ENCODE measurements around the gene PIP4P1.

PIP4P1 gene

DNA sequence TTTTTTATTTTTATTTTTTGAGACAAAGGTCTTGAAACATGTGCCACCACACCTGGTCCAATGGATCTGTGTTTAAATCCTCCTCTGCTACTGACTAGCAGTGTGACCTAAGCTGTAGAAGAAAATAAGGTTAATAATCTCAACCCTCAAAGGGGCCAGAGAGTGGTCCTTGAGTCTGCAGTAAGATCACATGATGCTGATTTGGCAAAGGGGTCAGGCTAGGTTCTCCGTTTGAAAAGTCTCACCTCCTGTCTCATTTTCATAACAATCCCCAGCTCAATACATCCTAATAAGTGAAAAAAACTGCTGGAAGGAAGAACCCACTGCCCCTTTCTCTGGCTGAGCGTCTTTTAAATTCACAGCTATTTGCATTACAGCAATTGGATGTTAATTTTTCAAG is 40.0 kb downstream of the PIP4P1 start:
- H3K36me3 ChIP-seq (ENCODE audit: control insufficient read depth in 2 of 2, insufficient read depth in 2 of 2, low read length in 2 of 2) = no peaks in the 10 kb centered on the region
- no peak overlapping the region for H3K4me3 ChIP-seq (ENCODE audit: low read length in 2 of 2)
- no peak overlapping the region for H3K9ac ChIP-seq (ENCODE audit: low read depth in 1 of 2, low read length in 2 of 2)
- peaks cover 20 to 37% of the 10 kb centered on the region in 2 donors for H3K4me1 ChIP-seq (ENCODE audit: control insufficient read depth in 2 of 2, insufficient read depth in 2 of 2, low read length in 2 of 2)
- H3K9me3 ChIP-seq (ENCODE audit: control insufficient read depth in 2 of 2, low read length in 2 of 2) = no peaks in the 10 kb centered on the region
- no peaks in the 10 kb centered on the region for H3K27me3 ChIP-seq (ENCODE audit: control insufficient read depth in 2 of 2, insufficient read depth in 2 of 2, low read length in 2 of 2)
- no peak overlapping the region for H3K27ac ChIP-seq (ENCODE audit: low read depth in 2 of 2, low read length in 2 of 2)

- no peaks in the 10 kb centered on the region for H3K27me3 ChIP-seq (ENCODE audit: control insufficient read depth in 2 of 2, insufficient read depth in 2 of 2, low read length in 2 of 2)
- peaks cover 29 to 54% of the 10 kb centered on the region in 2 donors for H3K4me1 ChIP-seq (ENCODE audit: control insufficient read depth in 2 of 2, insufficient read depth in 2 of 2, low read length in 2 of 2)
These were observed 41.8 kb downstream of the PIP4P1 start for GRCh38 chr14:20419419-20419818.

GRCh38 chr14:20418501-20418909 is 42.7 kb downstream of the PIP4P1 start:
- H3K9ac ChIP-seq (ENCODE audit: low read depth in 1 of 2, low read length in 2 of 2) = peak overlapping the region in 1 of 2 donors; percentile 64
- no peaks in the 10 kb centered on the region for H3K9me3 ChIP-seq (ENCODE audit: control insufficient read depth in 2 of 2, low read length in 2 of 2)
- H3K27ac ChIP-seq (ENCODE audit: low read depth in 2 of 2, low read length in 2 of 2) = peak overlapping the region; percentile 93 to 94

More at GRCh38 chr14:20419419-20419818, 41.8 kb downstream of the PIP4P1 start:
- peak overlapping the region; percentile 2 to 64 for H3K9ac ChIP-seq (ENCODE audit: low read depth in 1 of 2, low read length in 2 of 2)
- H3K36me3 ChIP-seq (ENCODE audit: control insufficient read depth in 2 of 2, insufficient read depth in 2 of 2, low read length in 2 of 2) = no peaks in the 10 kb centered on the region
- H3K9me3 ChIP-seq (ENCODE audit: control insufficient read depth in 2 of 2, low read length in 2 of 2) = no peaks in the 10 kb centered on the region
- H3K27ac ChIP-seq (ENCODE audit: low read depth in 2 of 2, low read length in 2 of 2) = peak overlapping the region; percentile 87 to 94
- no peak overlapping the region for H3K4me3 ChIP-seq (ENCODE audit: low read length in 2 of 2)

GRCh38 chr14:20417250-20418186 is 43.7 kb downstream of the PIP4P1 start:
- H3K9me3 ChIP-seq (ENCODE audit: control insufficient read depth in 2 of 2, low read length in 2 of 2) = no peaks in the 10 kb centered on the region
- peaks cover 36 to 60% of the 10 kb centered on the region in 2 donors for H3K4me1 ChIP-seq (ENCODE audit: control insufficient read depth in 2 of 2, insufficient read depth in 2 of 2, low read length in 2 of 2)
- H3K9ac ChIP-seq (ENCODE audit: low read depth in 1 of 2, low read length in 2 of 2) = peak overlapping the region; percentile 25 to 44
- H3K27ac ChIP-seq (ENCODE audit: low read depth in 2 of 2, low read length in 2 of 2) = peak overlapping the region; percentile 93 to 94
- H3K4me3 ChIP-seq (ENCODE audit: low read length in 2 of 2) = peak overlapping the region in 1 of 2 donors; percentile 51
- no peaks in the 10 kb centered on the region for H3K36me3 ChIP-seq (ENCODE audit: control insufficient read depth in 2 of 2, insufficient read depth in 2 of 2, low read length in 2 of 2)
- no peaks in the 10 kb centered on the region for H3K27me3 ChIP-seq (ENCODE audit: control insufficient read depth in 2 of 2, insufficient read depth in 2 of 2, low read length in 2 of 2)

More at GRCh38 chr14:20418501-20418909, 42.7 kb downstream of the PIP4P1 start:
- Histone ChIP-seq H3K27me3 (ENCODE audit: control insufficient read depth in 2 of 2, insufficient read depth in 2 of 2, low read length in 2 of 2) (no peaks in the 10 kb centered on the region), H3K36me3 (ENCODE audit: control insufficient read depth in 2 of 2, insufficient read depth in 2 of 2, low read length in 2 of 2) (no peaks in the 10 kb centered on the region), H3K4me1 (ENCODE audit: control insufficient read depth in 2 of 2, insufficient read depth in 2 of 2, low read length in 2 of 2) (peaks cover 36 to 63% of the 10 kb centered on the region in 2 donors), H3K4me3 (ENCODE audit: low read length in 2 of 2) (peak overlapping the region; percentile 9 to 51)

DNA sequence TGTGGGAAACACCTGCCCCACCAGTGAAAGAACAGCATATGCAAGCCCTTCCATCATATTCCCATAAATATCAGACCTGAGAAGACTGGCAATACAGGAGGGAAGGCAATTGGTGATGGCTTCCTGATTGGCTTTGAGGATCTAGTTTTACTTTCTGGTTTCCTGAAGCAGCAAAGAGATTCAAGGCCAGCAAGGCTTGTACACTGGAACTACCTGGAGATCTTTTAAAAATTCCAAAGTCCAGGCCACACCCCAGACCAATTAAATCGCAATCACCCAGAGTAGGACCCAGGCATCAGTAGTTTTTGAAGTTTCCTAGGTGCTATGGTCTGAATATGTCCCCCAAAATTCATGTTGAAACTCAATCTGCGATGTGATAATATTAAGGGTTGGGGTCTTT is 45.0 kb downstream of the PIP4P1 start:
- H3K9me3 ChIP-seq (ENCODE audit: control insufficient read depth in 2 of 2, low read length in 2 of 2) = no peaks in the 10 kb centered on the region
- H3K27ac ChIP-seq (ENCODE audit: low read depth in 2 of 2, low read length in 2 of 2) = peak overlapping the region; percentile 93 to 94
- H3K9ac ChIP-seq (ENCODE audit: low read depth in 1 of 2, low read length in 2 of 2) = peak overlapping the region in 1 of 2 donors; percentile 59
- no peaks in the 10 kb centered on the region for H3K27me3 ChIP-seq (ENCODE audit: control insufficient read depth in 2 of 2, insufficient read depth in 2 of 2, low read length in 2 of 2)
- peak overlapping the region; percentile 23 to 36 for H3K4me3 ChIP-seq (ENCODE audit: low read length in 2 of 2)
- no peaks in the 10 kb centered on the region for H3K36me3 ChIP-seq (ENCODE audit: control insufficient read depth in 2 of 2, insufficient read depth in 2 of 2, low read length in 2 of 2)
- H3K4me1 ChIP-seq (ENCODE audit: control insufficient read depth in 2 of 2, insufficient read depth in 2 of 2, low read length in 2 of 2) = peaks cover 36 to 65% of the 10 kb centered on the region in 2 donors

DNA sequence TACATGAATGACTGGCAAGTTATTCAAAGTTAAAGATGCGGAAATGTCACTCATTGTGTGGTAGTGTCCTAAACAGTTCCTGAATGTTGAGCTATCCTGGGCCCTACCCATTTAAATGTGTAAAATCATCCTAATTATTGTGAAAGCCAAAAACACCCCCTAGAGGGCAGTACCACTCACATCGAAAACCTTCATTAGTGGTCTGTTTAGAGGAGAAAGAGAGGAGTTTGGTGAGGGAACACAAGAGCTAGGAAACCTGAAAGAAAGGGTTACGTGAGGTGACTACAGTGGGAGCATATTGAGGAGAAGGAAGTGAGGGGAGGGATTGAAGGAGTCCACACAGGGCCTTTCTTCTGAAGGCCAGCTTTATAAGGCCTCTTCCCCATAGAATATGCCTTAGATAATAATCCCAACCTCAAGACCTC is 45.4 kb downstream of the PIP4P1 start:
- Histone ChIP-seq H3K4me3 (ENCODE audit: low read length in 2 of 2) (peak overlapping the region; percentile 14 to 36), H3K4me1 (ENCODE audit: control insufficient read depth in 2 of 2, insufficient read depth in 2 of 2, low read length in 2 of 2) (peaks cover 36 to 65% of the 10 kb centered on the region in 2 donors), H3K9me3 (ENCODE audit: control insufficient read depth in 2 of 2, low read length in 2 of 2) (no peaks in the 10 kb centered on the region), H3K36me3 (ENCODE audit: control insufficient read depth in 2 of 2, insufficient read depth in 2 of 2, low read length in 2 of 2) (no peaks in the 10 kb centered on the region), H3K9ac (ENCODE audit: low read depth in 1 of 2, low read length in 2 of 2) (peak overlapping the region; percentile 9 to 59), H3K27ac (ENCODE audit: low read depth in 2 of 2, low read length in 2 of 2) (peak overlapping the region; percentile 93 to 94), H3K27me3 (ENCODE audit: control insufficient read depth in 2 of 2, insufficient read depth in 2 of 2, low read length in 2 of 2) (no peaks in the 10 kb centered on the region)

GRCh38 chr14:20413744-20414082 is 47.5 kb downstream of the PIP4P1 start:
- no peaks in the 10 kb centered on the region for H3K9me3 ChIP-seq (ENCODE audit: control insufficient read depth in 2 of 2, low read length in 2 of 2)
- H3K4me3 ChIP-seq (ENCODE audit: low read length in 2 of 2) = peak overlapping the region; percentile 90 to 98
- peak overlapping the region; percentile 99 to 100 for H3K27ac ChIP-seq (ENCODE audit: low read depth in 2 of 2, low read length in 2 of 2)
- no peaks in the 10 kb centered on the region for H3K27me3 ChIP-seq (ENCODE audit: control insufficient read depth in 2 of 2, insufficient read depth in 2 of 2, low read length in 2 of 2)
- H3K36me3 ChIP-seq (ENCODE audit: control insufficient read depth in 2 of 2, insufficient read depth in 2 of 2, low read length in 2 of 2) = no peaks in the 10 kb centered on the region
- H3K9ac ChIP-seq (ENCODE audit: low read depth in 1 of 2, low read length in 2 of 2) = peak overlapping the region; percentile 92 to 95
- peaks cover 27 to 54% of the 10 kb centered on the region in 2 donors for H3K4me1 ChIP-seq (ENCODE audit: control insufficient read depth in 2 of 2, insufficient read depth in 2 of 2, low read length in 2 of 2)

DNA sequence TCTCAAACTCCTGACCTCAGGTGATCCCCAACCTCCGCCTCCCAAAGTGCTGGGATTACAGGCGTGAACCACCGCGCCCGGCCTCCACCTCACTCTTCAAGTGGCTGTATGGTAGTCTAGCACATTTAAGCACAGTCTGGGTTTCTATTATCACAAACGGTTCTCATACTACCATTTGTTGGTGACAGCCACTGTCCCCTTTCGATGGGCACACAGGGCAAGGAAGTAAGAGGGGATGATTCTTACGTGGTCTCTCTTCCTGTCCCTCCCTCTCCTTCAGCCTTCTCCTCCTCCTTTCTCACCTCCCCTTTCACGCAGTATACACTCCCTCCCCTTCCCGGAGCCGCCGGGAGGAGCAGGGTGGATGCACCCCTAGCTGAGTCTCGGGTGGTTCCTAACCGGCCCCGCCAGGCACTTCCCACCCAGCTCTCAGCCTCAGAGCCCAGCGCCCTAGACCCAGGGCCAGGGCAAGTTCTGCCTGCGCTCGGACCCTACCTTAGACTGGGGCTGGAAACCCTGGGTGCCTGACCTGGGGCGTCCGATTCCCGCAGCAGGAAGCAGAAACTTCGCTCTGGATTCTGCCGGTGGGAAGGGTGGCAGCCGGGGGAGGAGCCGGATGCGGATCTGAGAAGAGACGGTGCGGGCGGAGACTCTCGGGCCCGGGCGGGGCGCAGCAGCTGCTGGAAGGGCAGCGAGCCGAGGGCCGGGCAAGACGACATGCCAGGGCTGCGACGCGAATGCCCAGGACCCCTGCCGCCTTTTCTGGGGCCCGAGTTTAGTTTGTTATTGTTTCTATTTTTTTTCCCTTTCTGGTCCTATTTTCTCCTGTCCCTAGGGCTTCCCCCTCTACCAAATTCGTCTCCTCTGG is 48.1 kb downstream of the PIP4P1 start, which contains the start of gene TEP1:
TSS of gene TEP1 (minus strand) at position 626 of the 868 bp plus-strand sequence. CDS start 5,062 bp downstream, outside the sequence.
- Histone ChIP-seq H3K4me1 (ENCODE audit: control insufficient read depth in 2 of 2, insufficient read depth in 2 of 2, low read length in 2 of 2) (peaks cover 23 to 49% of the 10 kb centered on the region in 2 donors), H3K9ac (ENCODE audit: low read depth in 1 of 2, low read length in 2 of 2) (peak within 1 kb of the TSS; percentile 92 to 95), H3K27me3 (ENCODE audit: control insufficient read depth in 2 of 2, insufficient read depth in 2 of 2, low read length in 2 of 2) (no peaks in the 10 kb centered on the region), H3K36me3 (ENCODE audit: control insufficient read depth in 2 of 2, insufficient read depth in 2 of 2, low read length in 2 of 2) (peaks cover 3 to 5% of the 10 kb centered on the region in 2 donors), H3K27ac (ENCODE audit: low read depth in 2 of 2, low read length in 2 of 2) (peak within 1 kb of the TSS; percentile 99 to 100), H3K4me3 (ENCODE audit: low read length in 2 of 2) (peak within 1 kb of the TSS; percentile 90 to 98), H3K9me3 (ENCODE audit: control insufficient read depth in 2 of 2, low read length in 2 of 2) (no peaks in the 10 kb centered on the region)

DNA sequence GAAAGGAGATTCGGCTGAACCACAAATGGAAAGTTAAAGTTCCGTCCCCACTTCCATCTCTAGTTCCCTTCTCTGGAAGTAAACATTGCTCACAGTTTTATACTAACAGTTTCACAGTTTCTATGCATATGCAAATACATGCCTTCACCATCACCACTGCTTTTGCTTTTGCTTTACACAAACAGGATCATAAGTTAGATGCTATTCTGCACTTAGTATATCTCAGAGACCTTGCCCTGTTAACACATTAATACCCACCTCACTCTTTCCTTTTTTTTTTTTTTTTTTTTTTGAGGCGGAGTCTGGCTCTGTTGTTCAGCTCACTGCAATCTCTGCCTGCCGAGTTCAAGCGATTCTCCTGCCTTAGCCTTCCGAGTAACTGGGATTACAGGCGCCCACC is 48.8 kb downstream of the PIP4P1 start:
- Histone ChIP-seq H3K36me3 (ENCODE audit: control insufficient read depth in 2 of 2, insufficient read depth in 2 of 2, low read length in 2 of 2) (peaks cover 10 to 12% of the 10 kb centered on the region in 2 donors), H3K9me3 (ENCODE audit: control insufficient read depth in 2 of 2, low read length in 2 of 2) (no peaks in the 10 kb centered on the region), H3K4me1 (ENCODE audit: control insufficient read depth in 2 of 2, insufficient read depth in 2 of 2, low read length in 2 of 2) (peaks cover 20 to 43% of the 10 kb centered on the region in 2 donors), H3K9ac (ENCODE audit: low read depth in 1 of 2, low read length in 2 of 2) (peak overlapping the region; percentile 92 to 95), H3K27ac (ENCODE audit: low read depth in 2 of 2, low read length in 2 of 2) (peak overlapping the region; percentile 99 to 100), H3K4me3 (ENCODE audit: low read length in 2 of 2) (peak overlapping the region; percentile 90 to 98), H3K27me3 (ENCODE audit: control insufficient read depth in 2 of 2, insufficient read depth in 2 of 2, low read length in 2 of 2) (no peaks in the 10 kb centered on the region)
